ENCODE results near the gene CDC42BPA. TPM values are rescaled to one million over a fixed set of nuclear protein-coding genes. Genes with fewer than 3 reads are reported as not detected.

CDC42BPA gene
- total and polyA plus RNA-seq, 2 of the 13 experiments (the other 11 are each of a cell fraction or from before 2014, with no cell fraction given), result 6.5 to 16.0 TPM

DNA sequence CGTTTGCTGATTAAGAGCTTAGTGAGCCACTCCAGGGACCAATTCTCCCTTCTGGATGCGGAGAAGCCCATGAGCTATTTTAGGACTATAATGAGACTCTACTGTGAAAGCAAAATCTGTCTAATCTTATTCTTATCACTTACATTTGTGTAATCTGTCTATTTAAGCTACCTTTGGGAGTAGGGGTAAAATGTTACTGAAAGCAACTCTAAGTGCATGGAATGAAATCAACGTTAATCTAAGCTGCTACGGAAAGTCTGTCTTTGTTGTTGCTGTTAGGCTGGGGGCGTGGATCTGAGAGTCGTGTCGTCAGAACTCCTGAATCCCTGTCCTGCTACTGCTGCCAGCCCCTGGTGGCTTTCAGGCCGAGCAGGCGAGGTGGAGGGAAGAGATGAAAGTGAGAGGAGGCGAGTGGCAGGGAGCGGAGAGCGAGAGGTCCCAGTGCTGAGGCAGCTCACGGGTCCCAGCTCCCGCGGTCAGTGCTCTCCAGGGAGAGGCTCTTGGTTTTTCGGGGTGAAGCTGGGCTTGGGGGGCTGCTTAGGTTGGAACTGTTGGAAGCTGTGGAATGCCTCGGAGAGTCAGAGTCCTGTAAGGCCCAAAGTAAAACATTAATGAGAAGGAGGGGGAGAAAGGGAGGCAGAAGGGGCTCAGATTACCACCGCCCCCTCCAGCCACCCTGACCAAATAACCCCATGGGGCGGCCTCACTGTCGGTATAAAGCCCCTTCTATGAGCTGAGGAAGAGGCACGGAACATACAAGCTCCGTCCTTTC lies 324.3 kb downstream of the CDC42BPA start (continued):
- TF ChIP-seq, protein P1, sequence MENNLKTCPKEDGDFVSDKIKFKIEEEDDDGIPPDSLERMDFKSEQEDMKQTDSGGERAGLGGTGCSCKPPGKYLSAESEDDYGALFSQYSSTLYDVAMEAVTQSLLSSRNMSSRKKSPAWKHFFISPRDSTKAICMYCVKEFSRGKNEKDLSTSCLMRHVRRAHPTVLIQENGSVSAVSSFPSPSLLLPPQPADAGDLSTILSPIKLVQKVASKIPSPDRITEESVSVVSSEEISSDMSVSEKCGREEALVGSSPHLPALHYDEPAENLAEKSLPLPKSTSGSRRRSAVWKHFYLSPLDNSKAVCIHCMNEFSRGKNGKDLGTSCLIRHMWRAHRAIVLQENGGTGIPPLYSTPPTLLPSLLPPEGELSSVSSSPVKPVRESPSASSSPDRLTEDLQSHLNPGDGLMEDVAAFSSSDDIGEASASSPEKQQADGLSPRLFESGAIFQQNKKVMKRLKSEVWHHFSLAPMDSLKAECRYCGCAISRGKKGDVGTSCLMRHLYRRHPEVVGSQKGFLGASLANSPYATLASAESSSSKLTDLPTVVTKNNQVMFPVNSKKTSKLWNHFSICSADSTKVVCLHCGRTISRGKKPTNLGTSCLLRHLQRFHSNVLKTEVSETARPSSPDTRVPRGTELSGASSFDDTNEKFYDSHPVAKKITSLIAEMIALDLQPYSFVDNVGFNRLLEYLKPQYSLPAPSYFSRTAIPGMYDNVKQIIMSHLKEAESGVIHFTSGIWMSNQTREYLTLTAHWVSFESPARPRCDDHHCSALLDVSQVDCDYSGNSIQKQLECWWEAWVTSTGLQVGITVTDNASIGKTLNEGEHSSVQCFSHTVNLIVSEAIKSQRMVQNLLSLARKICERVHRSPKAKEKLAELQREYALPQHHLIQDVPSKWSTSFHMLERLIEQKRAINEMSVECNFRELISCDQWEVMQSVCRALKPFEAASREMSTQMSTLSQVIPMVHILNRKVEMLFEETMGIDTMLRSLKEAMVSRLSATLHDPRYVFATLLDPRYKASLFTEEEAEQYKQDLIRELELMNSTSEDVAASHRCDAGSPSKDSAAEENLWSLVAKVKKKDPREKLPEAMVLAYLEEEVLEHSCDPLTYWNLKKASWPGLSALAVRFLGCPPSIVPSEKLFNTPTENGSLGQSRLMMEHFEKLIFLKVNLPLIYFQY (CRISPR knock-in tag; IDR thresholded peaks at IDR 0.05; ENCODE audit: borderline replicate concordance), result no peak
- TF ChIP-seq STAG1 (CRISPR knock-in tag; IDR thresholded peaks at IDR 0.05) (0 out of 2 replicates have a peak, but pooled peaks have one; percentile 5), ZFP90 (CRISPR knock-in tag; IDR thresholded peaks at IDR 0.05; ENCODE audit: borderline replicate concordance) (no peak)
- TF ChIP-seq, protein P2, sequence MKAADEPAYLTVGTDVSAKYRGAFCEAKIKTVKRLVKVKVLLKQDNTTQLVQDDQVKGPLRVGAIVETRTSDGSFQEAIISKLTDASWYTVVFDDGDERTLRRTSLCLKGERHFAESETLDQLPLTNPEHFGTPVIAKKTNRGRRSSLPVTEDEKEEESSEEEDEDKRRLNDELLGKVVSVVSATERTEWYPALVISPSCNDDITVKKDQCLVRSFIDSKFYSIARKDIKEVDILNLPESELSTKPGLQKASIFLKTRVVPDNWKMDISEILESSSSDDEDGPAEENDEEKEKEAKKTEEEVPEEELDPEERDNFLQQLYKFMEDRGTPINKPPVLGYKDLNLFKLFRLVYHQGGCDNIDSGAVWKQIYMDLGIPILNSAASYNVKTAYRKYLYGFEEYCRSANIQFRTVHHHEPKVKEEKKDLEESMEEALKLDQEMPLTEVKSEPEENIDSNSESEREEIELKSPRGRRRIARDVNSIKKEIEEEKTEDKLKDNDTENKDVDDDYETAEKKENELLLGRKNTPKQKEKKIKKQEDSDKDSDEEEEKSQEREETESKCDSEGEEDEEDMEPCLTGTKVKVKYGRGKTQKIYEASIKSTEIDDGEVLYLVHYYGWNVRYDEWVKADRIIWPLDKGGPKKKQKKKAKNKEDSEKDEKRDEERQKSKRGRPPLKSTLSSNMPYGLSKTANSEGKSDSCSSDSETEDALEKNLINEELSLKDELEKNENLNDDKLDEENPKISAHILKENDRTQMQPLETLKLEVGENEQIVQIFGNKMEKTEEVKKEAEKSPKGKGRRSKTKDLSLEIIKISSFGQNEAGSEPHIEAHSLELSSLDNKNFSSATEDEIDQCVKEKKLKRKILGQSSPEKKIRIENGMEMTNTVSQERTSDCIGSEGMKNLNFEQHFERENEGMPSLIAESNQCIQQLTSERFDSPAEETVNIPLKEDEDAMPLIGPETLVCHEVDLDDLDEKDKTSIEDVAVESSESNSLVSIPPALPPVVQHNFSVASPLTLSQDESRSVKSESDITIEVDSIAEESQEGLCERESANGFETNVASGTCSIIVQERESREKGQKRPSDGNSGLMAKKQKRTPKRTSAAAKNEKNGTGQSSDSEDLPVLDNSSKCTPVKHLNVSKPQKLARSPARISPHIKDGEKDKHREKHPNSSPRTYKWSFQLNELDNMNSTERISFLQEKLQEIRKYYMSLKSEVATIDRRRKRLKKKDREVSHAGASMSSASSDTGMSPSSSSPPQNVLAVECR (CRISPR knock-in tag; IDR thresholded peaks at IDR 0.05; ENCODE audit: borderline replicate concordance), result peak; percentile 50; the same call in 1 of the 2 replicates
- TF ChIP-seq, protein P3, sequence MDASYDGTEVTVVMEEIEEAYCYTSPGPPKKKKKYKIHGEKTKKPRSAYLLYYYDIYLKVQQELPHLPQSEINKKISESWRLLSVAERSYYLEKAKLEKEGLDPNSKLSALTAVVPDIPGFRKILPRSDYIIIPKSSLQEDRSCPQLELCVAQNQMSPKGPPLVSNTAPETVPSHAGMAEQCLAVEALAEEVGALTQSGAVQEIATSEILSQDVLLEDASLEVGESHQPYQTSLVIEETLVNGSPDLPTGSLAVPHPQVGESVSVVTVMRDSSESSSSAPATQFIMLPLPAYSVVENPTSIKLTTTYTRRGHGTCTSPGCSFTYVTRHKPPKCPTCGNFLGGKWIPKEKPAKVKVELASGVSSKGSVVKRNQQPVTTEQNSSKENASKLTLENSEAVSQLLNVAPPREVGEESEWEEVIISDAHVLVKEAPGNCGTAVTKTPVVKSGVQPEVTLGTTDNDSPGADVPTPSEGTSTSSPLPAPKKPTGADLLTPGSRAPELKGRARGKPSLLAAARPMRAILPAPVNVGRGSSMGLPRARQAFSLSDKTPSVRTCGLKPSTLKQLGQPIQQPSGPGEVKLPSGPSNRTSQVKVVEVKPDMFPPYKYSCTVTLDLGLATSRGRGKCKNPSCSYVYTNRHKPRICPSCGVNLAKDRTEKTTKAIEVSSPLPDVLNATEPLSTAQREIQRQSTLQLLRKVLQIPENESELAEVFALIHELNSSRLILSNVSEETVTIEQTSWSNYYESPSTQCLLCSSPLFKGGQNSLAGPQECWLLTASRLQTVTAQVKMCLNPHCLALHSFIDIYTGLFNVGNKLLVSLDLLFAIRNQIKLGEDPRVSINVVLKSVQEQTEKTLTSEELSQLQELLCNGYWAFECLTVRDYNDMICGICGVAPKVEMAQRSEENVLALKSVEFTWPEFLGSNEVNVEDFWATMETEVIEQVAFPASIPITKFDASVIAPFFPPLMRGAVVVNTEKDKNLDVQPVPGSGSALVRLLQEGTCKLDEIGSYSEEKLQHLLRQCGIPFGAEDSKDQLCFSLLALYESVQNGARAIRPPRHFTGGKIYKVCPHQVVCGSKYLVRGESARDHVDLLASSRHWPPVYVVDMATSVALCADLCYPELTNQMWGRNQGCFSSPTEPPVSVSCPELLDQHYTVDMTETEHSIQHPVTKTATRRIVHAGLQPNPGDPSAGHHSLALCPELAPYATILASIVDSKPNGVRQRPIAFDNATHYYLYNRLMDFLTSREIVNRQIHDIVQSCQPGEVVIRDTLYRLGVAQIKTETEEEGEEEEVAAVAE (CRISPR knock-in tag; IDR thresholded peaks at IDR 0.05; ENCODE audit: borderline replicate concordance), result no peak
- TF ChIP-seq, protein P4, sequence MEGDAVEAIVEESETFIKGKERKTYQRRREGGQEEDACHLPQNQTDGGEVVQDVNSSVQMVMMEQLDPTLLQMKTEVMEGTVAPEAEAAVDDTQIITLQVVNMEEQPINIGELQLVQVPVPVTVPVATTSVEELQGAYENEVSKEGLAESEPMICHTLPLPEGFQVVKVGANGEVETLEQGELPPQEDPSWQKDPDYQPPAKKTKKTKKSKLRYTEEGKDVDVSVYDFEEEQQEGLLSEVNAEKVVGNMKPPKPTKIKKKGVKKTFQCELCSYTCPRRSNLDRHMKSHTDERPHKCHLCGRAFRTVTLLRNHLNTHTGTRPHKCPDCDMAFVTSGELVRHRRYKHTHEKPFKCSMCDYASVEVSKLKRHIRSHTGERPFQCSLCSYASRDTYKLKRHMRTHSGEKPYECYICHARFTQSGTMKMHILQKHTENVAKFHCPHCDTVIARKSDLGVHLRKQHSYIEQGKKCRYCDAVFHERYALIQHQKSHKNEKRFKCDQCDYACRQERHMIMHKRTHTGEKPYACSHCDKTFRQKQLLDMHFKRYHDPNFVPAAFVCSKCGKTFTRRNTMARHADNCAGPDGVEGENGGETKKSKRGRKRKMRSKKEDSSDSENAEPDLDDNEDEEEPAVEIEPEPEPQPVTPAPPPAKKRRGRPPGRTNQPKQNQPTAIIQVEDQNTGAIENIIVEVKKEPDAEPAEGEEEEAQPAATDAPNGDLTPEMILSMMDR (CRISPR knock-in tag; IDR thresholded peaks at IDR 0.05), result peak; percentile 43
